ENCODE measurements around the gene PRKCD. TPM values are rescaled to one million over a fixed set of nuclear protein-coding genes. Genes with fewer than 3 reads are reported as not detected.

The PRKCD gene
- total RNA-seq, 2 donors from 2014 or later: 14.1 to 34.9 TPM

DNA sequence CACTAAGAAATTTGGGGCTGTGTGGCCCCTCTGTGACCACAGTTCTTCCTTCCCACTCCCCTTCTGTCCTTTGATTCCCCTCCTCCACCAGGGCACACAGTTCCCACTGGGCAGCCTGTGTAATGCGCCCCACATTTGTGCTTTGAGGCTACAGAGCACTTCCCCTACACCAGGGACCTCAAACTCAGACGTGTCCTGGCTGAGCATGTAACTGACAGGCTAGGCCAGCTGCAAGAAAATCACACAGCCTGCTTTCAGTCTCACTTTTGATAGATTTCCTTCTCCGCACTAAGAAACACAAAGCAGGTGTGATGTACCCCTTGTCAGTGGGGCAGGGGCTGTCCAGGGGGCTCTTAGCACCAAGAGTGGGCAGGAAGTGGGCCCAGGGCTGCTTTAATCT is 29.6 kb downstream of the PRKCD start:
- no peak overlapping the region for H3K27ac Mint-ChIP-seq
- ATAC-seq (no peak), DNase-seq (ENCODE audit: low spot score) (no peak)
- no peak overlapping the region for H3K4me3 Mint-ChIP-seq
- H3K36me3 Mint-ChIP-seq: peaks cover 6% of the 10 kb centered on the region
- H3K27me3 Mint-ChIP-seq: no peaks in the 10 kb centered on the region
- no peaks in the 10 kb centered on the region for H3K9me3 Mint-ChIP-seq
- peaks cover 14 to 20% of the 10 kb centered on the region in 2 donors for H3K4me1 Mint-ChIP-seq (ENCODE audit: low read depth in 2 of 2)

GRCh38 chr3:53191836-53192480 is 30.9 kb downstream of the PRKCD start:
- Mint-ChIP-seq H3K27ac (no peak overlapping the region), H3K36me3 (peaks cover 6% of the 10 kb centered on the region), H3K9me3 (no peaks in the 10 kb centered on the region), H3K4me3 (no peak overlapping the region), H3K27me3 (no peaks in the 10 kb centered on the region), H3K4me1 (ENCODE audit: low read depth in 2 of 2) (peaks cover 15 to 21% of the 10 kb centered on the region in 2 donors)
- ATAC-seq: no peak
- DNase-seq (ENCODE audit: low spot score): no peak

DNA sequence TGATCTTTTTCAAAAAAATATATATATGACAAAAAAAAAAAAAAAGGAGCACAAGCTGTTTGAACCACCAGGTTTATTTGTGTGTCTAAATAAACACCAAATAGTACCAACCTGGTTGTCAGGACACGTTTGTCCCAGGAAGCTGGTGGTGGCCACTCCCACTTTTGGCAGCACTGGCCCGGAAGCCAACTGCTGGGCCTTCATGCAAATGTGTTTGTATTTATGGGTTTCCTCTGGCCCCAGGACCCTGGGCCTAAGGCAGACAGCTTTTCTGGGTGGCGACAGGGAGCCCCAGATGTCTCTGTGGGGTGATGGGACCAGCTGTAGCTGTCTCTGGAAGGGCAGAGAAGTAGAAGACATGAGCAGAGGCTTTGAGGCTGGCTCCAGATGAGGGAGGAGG is 31.6 kb downstream of the PRKCD start:
- no peaks in the 10 kb centered on the region for H3K9me3 Mint-ChIP-seq
- peaks cover 15 to 21% of the 10 kb centered on the region in 2 donors for H3K4me1 Mint-ChIP-seq (ENCODE audit: low read depth in 2 of 2)
- ATAC-seq: no peak
- peaks cover 6% of the 10 kb centered on the region for H3K36me3 Mint-ChIP-seq
- no peak overlapping the region for H3K4me3 Mint-ChIP-seq
- DNase-seq (ENCODE audit: low spot score): no peak
- no peaks in the 10 kb centered on the region for H3K27me3 Mint-ChIP-seq
- H3K27ac Mint-ChIP-seq: peak overlapping the region; percentile 68 to 91

DNA sequence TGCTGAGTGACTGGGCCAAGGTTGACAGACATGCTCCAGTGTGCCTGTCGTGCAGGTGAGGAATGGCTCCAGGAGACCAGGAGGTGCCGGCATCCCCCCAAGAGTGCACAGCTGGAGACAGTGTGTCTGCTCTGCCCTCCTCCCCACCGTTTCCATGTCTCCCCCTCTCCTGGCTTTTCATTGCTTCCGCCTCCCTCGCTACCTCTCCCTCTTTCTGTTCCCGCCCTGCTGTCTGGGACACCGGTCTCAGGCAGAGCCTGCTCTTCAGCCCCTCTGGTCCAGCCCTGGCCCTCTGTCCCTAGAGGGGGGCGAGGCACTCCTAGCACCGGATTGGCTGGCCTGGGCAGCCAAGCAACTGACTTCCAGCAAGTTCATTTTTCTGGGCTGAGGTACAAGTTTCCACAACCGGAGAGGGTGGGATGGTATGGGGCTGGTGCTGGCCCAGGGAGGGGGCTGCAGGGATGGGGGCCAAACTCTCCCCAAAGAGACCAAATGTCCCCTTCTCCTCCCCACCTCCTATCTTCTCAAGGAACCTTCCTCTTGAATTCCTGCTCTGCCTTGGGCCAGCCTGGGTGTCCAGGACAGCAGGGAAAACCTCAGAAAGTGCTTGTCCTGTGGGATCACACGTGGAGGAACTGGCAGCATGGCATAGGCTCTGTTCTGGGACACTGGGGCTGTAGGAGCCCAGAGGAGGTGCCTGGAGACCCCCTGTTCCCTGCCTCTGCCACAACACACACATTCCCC is 32.6 kb downstream of the PRKCD start:
- peaks cover 15 to 21% of the 10 kb centered on the region in 2 donors for H3K4me1 Mint-ChIP-seq (ENCODE audit: low read depth in 2 of 2)
- H3K4me3 Mint-ChIP-seq: no peak overlapping the region
- peaks cover 6% of the 10 kb centered on the region for H3K36me3 Mint-ChIP-seq
- H3K27me3 Mint-ChIP-seq: no peaks in the 10 kb centered on the region
- no peak for ATAC-seq
- no peak for DNase-seq (ENCODE audit: low spot score)
- H3K27ac Mint-ChIP-seq: peak overlapping the region in 1 of 2 donors; percentile 91
- H3K9me3 Mint-ChIP-seq: no peaks in the 10 kb centered on the region

DNA sequence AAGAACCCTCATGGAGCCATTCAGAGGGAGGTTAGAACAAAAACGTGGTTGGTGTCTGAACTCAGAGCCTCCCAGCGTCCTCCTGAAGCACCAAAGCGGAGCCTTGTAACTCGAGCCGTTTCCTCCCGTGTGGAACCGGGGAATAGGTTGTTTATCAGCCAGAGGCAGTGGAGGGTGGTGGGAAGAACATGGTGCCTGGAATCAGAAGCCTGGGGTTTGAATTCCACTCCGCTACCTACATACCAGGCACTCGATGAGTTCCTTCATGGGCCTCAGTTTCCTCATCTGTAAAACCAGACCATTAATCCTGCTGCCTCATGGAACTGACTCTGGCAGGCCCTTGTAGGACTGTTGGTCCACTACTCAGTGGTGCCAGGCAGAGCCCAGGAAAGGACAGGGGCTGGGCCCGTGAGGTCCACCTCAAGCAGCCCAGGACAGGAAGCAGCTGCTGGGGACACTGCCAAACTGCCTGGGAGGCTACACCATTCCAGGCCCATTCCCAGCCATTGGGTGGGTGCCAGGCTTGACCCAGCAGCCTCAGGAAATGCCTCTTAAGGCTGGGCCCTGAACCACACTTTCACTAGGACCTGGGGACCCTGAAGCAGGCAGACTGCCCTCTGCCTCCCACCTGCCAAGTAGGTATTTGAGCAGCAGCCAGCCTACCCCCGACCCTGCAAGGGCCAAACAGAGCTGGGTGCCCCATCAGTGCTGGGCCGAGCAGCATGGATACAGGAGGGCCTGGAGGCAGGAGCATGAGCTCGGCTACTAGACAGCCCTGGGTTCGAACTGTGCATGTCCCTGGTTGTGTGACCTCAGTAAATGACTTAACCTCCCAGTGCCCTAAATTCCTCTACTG is 33.4 kb downstream of the PRKCD start:
- Mint-ChIP-seq H3K4me1 (ENCODE audit: low read depth in 2 of 2) (peaks cover 15 to 21% of the 10 kb centered on the region in 2 donors), H3K36me3 (peaks cover 6% of the 10 kb centered on the region), H3K4me3 (no peak overlapping the region), H3K9me3 (no peaks in the 10 kb centered on the region), H3K27me3 (no peaks in the 10 kb centered on the region), H3K27ac (no peak overlapping the region)
- ATAC-seq (no peak), DNase-seq (ENCODE audit: low spot score) (no peak)

DNA sequence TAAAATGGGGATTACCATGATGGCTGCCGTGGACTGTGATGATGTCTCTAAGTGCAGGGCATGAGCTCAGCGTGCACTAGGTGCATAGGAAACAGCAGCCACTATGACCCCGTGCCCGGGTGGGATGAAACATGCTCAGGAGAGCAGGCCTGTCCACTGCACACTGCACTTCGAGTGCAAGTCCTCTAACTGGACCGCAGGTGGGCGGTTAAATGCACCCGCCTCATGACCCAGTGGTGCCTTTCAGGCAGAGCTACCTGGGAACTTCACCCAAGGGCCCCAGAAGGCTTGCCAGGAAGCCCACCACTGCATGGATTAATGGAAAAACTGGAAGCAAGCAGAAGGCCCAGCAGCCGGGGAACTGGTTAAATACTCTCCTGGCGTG is 34.0 kb downstream of the PRKCD start:
- Mint-ChIP-seq H3K4me1 (ENCODE audit: low read depth in 2 of 2) (peaks cover 15 to 19% of the 10 kb centered on the region in 2 donors), H3K36me3 (peaks cover 2% of the 10 kb centered on the region), H3K9me3 (no peaks in the 10 kb centered on the region), H3K27ac (no peak overlapping the region), H3K4me3 (peak overlapping the region; percentile 9), H3K27me3 (no peaks in the 10 kb centered on the region)
- no peak for ATAC-seq
- DNase-seq (ENCODE audit: low spot score): no peak

DNA sequence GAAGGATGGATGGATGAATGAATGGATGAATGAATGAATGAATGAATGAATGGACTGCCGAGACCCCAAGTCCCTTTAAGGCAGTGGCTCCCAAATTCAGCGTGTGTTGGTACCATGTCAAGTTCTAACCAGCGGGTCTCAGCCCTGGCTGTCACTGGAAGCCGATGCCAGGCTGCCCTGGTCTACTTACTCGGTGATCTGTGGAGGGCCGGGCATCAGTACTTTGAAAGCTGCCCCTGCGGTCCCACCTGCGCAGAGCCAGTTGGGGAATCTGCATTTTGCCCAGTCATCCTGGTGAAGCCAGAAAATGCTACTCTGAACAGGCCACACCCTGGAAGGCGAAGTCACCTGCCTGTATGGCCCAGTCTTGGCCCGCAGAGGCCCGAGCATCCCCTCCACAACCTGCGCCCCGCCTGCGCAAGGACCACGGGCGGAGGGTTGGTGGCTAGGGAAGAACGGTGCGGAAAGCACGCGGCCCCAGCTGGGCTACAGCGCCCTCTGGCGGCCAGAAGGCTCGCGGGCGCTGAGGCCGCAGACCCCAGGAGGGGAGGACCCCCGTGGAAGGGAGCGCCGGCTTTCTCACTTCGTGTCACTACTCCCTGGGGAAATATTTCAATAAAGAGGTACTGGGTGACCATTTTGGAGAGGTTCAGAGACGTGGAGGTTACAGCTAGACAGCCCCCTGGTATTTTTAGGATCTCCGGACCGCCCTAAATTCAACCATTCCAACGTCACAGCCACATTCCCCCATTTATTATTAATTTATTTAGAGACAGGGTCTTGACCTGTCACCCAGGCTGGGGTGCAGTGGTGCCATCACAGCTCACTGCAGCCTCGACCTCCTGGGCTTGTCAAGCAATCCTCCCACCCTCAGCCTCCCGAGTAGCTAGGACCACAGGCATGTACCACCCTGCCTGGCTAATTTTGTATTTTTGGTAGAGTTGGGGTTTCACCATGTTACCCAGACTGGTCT is 34.9 kb downstream of the PRKCD start:
- Mint-ChIP-seq H3K27me3 (no peaks in the 10 kb centered on the region), H3K27ac (no peak overlapping the region), H3K4me3 (peak overlapping the region; percentile 9), H3K4me1 (ENCODE audit: low read depth in 2 of 2) (peaks cover 15 to 17% of the 10 kb centered on the region in 2 donors), H3K36me3 (no peaks in the 10 kb centered on the region), H3K9me3 (no peaks in the 10 kb centered on the region)
- ATAC-seq (peak; percentile 76 to 80), DNase-seq (ENCODE audit: low spot score) (no peak)

DNA sequence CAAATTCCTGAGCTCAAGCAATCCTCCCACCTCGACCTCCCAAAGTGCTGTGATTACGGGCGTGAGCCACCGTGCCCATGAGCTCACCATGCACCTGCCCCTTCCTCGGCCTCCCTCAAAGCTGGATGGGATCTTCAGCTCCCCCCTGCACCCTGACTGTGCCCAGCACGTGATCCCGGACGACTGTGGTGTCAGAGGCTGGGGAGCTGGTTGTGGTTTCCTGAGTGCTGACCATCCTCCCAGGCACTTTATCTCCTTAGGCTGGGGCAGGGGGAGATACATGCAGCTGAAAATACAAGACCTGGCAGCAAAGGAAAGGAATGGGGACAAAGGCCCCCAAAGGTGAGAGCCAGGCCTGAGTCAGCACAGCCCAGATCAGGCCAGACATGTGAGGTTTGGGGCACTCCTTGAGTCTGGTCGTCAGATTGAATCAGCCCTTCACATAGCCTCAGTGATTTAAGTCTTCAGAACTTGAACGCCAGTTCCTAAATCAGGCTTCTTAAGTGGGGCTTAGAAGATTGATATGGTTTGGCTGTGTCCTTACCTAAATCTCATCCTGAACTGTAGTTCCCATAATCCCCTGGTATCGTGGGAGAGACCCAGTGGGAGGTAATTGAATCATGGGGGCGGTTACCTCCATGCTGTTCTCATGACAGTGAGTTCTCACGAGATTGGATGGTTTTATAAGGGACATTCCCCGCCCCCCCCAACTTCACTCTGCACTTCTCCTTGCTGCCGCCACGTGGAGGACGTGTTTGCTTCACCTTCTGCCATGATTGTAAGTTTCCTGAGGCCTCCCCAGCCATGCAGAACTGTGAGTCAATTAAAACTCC is 35.8 kb downstream of the PRKCD start:
- Mint-ChIP-seq H3K4me3 (no peak overlapping the region), H3K9me3 (no peaks in the 10 kb centered on the region), H3K4me1 (ENCODE audit: low read depth in 2 of 2) (peaks cover 15 to 17% of the 10 kb centered on the region in 2 donors), H3K36me3 (no peaks in the 10 kb centered on the region), H3K27ac (no peak overlapping the region), H3K27me3 (no peaks in the 10 kb centered on the region)
- DNase-seq (ENCODE audit: low spot score): no peak
- ATAC-seq: no peak

DNA sequence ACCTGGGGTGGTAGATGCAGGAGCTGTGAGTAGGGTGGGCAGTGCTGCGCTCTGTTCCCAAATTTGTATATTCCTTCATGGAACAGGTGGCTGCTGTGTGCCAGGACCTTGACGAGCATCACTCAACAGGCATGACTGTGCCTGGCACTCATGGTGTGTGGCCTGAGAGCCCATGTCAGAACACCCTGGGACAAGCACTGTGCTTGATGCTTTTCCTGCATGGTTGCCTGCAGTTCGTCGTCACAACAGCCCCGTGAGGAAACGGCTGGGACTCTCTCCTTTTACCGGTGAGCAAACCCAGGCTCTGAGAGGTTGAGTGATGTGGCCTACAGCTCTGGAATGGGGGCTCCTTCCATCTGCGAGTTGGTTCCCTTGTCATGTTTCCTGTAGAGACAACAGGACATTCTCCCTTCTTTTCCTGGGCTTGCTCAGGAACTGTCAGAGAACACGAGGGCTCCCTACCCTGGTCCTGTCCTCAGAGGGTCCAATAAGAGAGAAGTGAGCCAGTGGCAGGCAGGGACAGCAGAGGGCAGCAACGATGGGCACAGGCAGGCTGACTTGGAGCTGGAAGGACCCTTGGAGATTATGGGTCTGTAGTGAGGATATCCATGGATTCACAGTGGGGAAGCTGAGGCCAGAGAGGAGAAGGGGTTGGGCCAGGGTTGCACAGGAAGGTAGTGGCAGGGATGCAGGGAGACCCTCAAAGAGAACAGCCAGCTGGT is 37.4 kb downstream of the PRKCD start:
- no peak for DNase-seq (ENCODE audit: low spot score)
- Mint-ChIP-seq H3K4me1 (ENCODE audit: low read depth in 2 of 2) (peaks cover 7 to 8% of the 10 kb centered on the region in 2 donors), H3K36me3 (no peaks in the 10 kb centered on the region), H3K9me3 (no peaks in the 10 kb centered on the region), H3K4me3 (no peak overlapping the region), H3K27ac (no peak overlapping the region), H3K27me3 (no peaks in the 10 kb centered on the region)
- ATAC-seq: no peak

- DNase-seq (ENCODE audit: low spot score): no peak
- H3K9me3 Mint-ChIP-seq: no peaks in the 10 kb centered on the region
- H3K27ac Mint-ChIP-seq: no peak overlapping the region
- H3K36me3 Mint-ChIP-seq: no peaks in the 10 kb centered on the region
- H3K4me3 Mint-ChIP-seq: no peak overlapping the region
- ATAC-seq: no peak
- peaks cover 7 to 8% of the 10 kb centered on the region in 2 donors for H3K4me1 Mint-ChIP-seq (ENCODE audit: low read depth in 2 of 2)
- H3K27me3 Mint-ChIP-seq: no peaks in the 10 kb centered on the region
Observed at GRCh38 chr3:53198996-53199395, 38.0 kb downstream of the PRKCD start.

DNA sequence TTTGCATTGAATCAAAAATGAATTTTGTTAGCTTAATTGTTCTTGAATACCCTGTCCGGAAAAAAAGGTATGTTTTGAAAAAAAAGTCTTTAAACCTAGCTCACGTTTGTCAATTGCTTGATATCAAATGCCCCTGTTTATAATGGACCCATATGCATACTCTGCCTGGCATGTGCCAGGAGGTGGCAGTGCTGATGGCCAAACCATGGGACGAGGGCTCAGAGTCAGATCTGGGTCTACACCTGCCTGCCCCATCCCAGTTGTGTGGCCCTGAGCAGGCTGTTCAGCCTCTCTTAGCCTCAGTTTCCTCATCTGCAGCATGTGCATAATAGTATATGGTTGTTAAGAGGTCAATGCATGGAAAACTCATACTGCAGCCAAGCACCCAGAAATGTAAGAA is 38.8 kb downstream of the PRKCD start:
- no peaks in the 10 kb centered on the region for H3K27me3 Mint-ChIP-seq
- DNase-seq (ENCODE audit: low spot score): no peak
- no peak for ATAC-seq
- no peak overlapping the region for H3K27ac Mint-ChIP-seq
- no peak overlapping the region for H3K4me3 Mint-ChIP-seq
- peaks cover 7 to 11% of the 10 kb centered on the region in 2 donors for H3K4me1 Mint-ChIP-seq (ENCODE audit: low read depth in 2 of 2)
- no peaks in the 10 kb centered on the region for H3K9me3 Mint-ChIP-seq
- H3K36me3 Mint-ChIP-seq: no peaks in the 10 kb centered on the region
